ENCODE measurements around the gene USP34. TPM values are rescaled to one million over a fixed set of nuclear protein-coding genes. Genes with fewer than 3 reads are reported as not detected.

The USP34 gene
- total RNA-seq, 1 experiment from 2014 or later: 89.4 TPM

DNA sequence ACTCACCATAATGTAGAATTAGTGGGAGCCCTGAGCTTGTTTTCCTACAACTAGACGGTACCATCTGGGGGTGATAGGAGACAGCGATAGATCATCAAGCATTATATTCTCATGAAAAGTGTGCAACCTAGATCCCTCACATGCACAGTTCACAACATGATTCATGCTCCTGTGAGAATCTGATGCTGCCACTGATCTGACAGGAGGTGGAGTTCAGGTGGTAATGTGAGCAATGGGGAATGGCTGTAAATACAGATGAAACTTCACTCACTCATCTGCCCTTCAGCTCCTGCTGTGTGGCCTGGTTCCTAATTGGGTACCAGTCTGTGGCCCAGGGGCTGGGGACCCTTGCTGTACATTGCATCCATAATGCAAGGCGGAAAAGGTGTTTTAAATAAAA, 60.7 kb downstream of the USP34 start:
- Mint-ChIP-seq H3K27me3 (ENCODE audit: unreplicated experiment) (no peaks in the 10 kb centered on the region), H3K4me3 (ENCODE audit: low read depth, unreplicated experiment) (no peak overlapping the region), H3K36me3 (ENCODE audit: insufficient read depth, unreplicated experiment) (peaks cover 15% of the 10 kb centered on the region), H3K9me3 (ENCODE audit: low read depth, unreplicated experiment) (no peaks in the 10 kb centered on the region), H3K4me1 (ENCODE audit: low read depth, unreplicated experiment) (peaks cover 20% of the 10 kb centered on the region), H3K27ac (ENCODE audit: unreplicated experiment) (no peak overlapping the region)
- CTCF ChIA-PET: interaction anchor here (0.6 kb wide), 1 partner anchor 109 kb away, joined by 3 read pairs; no protein-coding TSS in a partner anchor
- DNase-seq: no peak
- BruUV-seq (replicated peaks): no TSS peak
- TF ChIP-seq, protein P1, sequence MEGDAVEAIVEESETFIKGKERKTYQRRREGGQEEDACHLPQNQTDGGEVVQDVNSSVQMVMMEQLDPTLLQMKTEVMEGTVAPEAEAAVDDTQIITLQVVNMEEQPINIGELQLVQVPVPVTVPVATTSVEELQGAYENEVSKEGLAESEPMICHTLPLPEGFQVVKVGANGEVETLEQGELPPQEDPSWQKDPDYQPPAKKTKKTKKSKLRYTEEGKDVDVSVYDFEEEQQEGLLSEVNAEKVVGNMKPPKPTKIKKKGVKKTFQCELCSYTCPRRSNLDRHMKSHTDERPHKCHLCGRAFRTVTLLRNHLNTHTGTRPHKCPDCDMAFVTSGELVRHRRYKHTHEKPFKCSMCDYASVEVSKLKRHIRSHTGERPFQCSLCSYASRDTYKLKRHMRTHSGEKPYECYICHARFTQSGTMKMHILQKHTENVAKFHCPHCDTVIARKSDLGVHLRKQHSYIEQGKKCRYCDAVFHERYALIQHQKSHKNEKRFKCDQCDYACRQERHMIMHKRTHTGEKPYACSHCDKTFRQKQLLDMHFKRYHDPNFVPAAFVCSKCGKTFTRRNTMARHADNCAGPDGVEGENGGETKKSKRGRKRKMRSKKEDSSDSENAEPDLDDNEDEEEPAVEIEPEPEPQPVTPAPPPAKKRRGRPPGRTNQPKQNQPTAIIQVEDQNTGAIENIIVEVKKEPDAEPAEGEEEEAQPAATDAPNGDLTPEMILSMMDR (IDR thresholded peaks at IDR 0.05; ENCODE audit: unreplicated experiment): no peak
- intact Hi-C loops (cut with micrococcal nuclease; ENCODE audit: unreplicated experiment): no loop called here

DNA sequence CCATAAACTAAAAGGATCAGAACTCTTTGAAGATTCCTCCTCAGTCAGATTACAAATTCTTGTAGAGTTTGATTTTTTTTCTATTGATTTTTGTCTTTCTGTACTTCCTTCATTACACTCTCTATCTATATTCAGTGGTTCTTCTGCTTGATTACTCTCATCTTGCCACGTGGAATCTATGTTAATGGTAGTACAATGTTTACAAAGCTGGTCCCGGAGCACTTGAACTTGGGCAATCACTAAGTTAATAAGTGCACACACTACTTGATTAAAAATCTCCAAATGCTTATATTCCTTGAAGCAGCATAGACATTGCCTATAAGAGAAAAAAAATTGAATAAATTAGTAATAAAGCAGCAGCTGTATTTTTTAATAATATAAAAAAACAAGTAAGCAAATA, 65.1 kb downstream of the USP34 start:
- CTCF ChIA-PET: no interaction called here
- no peak overlapping the region for H3K27ac Mint-ChIP-seq (ENCODE audit: unreplicated experiment)
- peaks cover 6% of the 10 kb centered on the region for H3K36me3 Mint-ChIP-seq (ENCODE audit: insufficient read depth, unreplicated experiment)
- H3K4me3 Mint-ChIP-seq (ENCODE audit: low read depth, unreplicated experiment): no peak overlapping the region
- no peaks in the 10 kb centered on the region for H3K4me1 Mint-ChIP-seq (ENCODE audit: low read depth, unreplicated experiment)
- no peak for DNase-seq
- H3K9me3 Mint-ChIP-seq (ENCODE audit: low read depth, unreplicated experiment): no peaks in the 10 kb centered on the region
- no TSS peak for BruUV-seq (replicated peaks)
- no peaks in the 10 kb centered on the region for H3K27me3 Mint-ChIP-seq (ENCODE audit: unreplicated experiment)
- TF ChIP-seq, protein P1 (IDR thresholded peaks at IDR 0.05; ENCODE audit: unreplicated experiment): no peak
- intact Hi-C loops (cut with micrococcal nuclease; ENCODE audit: unreplicated experiment): no loop called here

DNA sequence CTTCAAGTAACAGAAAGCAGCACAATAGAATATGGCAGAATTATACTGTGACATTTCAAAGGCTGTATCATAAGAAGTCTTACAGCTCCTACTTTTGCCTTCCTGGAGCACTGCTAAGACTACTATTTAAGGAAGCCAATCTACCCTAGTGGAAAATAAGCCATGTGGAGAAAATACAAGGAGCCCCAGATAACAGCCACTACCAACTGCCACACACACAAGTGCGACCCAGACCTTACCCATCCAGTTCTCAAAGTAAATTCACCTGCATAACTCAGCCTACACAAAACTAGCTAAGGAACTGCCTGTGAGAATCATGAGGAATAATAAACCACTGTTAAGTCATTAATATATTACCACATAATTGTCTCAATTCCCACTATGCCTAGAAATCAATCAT, 66.4 kb downstream of the USP34 start:
- TF ChIP-seq, protein P1 (IDR thresholded peaks at IDR 0.05; ENCODE audit: unreplicated experiment): no peak

DNA sequence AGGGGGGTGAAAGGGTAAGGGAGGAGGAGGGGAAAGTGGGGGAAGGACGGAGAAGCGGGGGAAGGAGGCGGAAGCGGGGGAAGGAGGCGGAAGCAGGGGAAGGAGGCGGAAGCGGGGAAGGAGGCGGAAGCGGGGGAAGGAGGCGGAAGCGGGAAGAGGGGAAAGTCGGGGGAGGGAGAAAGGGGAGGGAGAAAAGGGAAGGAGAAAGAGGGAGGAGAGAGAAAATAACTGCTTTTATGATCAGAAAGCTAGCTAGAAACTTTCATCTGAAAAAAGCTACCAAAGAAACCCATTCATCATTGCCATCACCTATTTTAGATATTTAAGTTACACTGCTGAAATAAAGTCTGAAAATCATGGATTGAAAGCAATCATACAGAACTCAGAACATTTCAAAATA, 72.5 kb downstream of the USP34 start:
- CTCF ChIA-PET: no interaction called here
- H3K36me3 Mint-ChIP-seq (ENCODE audit: insufficient read depth, unreplicated experiment): peaks cover 10% of the 10 kb centered on the region

More for the DNA sequence above, 66.4 kb downstream of the USP34 start:
- peaks cover 6% of the 10 kb centered on the region for H3K36me3 Mint-ChIP-seq (ENCODE audit: insufficient read depth, unreplicated experiment)
- no peaks in the 10 kb centered on the region for H3K4me1 Mint-ChIP-seq (ENCODE audit: low read depth, unreplicated experiment)
- no peaks in the 10 kb centered on the region for H3K9me3 Mint-ChIP-seq (ENCODE audit: low read depth, unreplicated experiment)
- DNase-seq: no peak
- CTCF ChIA-PET: interaction anchor here (0.8 kb wide), 1 partner anchor 185 kb away, joined by 4 read pairs; no protein-coding TSS in a partner anchor
- no peak overlapping the region for H3K27ac Mint-ChIP-seq (ENCODE audit: unreplicated experiment)
- intact Hi-C loops (cut with micrococcal nuclease; ENCODE audit: unreplicated experiment): no loop called here
- BruUV-seq (replicated peaks): no TSS peak
- H3K27me3 Mint-ChIP-seq (ENCODE audit: unreplicated experiment): no peaks in the 10 kb centered on the region
- H3K4me3 Mint-ChIP-seq (ENCODE audit: low read depth, unreplicated experiment): no peak overlapping the region

More for the DNA sequence above, 72.5 kb downstream of the USP34 start:
- Mint-ChIP-seq H3K9me3 (ENCODE audit: low read depth, unreplicated experiment) (no peaks in the 10 kb centered on the region), H3K4me1 (ENCODE audit: low read depth, unreplicated experiment) (no peaks in the 10 kb centered on the region), H3K27ac (ENCODE audit: unreplicated experiment) (no peak overlapping the region), H3K27me3 (ENCODE audit: unreplicated experiment) (no peaks in the 10 kb centered on the region), H3K4me3 (ENCODE audit: low read depth, unreplicated experiment) (no peak overlapping the region)
- TF ChIP-seq, protein P1 (IDR thresholded peaks at IDR 0.05; ENCODE audit: unreplicated experiment): no peak
- intact Hi-C loops (cut with micrococcal nuclease; ENCODE audit: unreplicated experiment): no loop called here
- no peak for DNase-seq
- BruUV-seq (replicated peaks): no TSS peak
